ENCODE data around the gene WDR54. TPM values are rescaled to one million over a fixed set of nuclear protein-coding genes. Genes with fewer than 3 reads are reported as not detected.

Gene WDR54
- 16.9 and 34.3 TPM in 2 replicates for total RNA-seq (ENCODE audit: low replicate concordance)

DNA sequence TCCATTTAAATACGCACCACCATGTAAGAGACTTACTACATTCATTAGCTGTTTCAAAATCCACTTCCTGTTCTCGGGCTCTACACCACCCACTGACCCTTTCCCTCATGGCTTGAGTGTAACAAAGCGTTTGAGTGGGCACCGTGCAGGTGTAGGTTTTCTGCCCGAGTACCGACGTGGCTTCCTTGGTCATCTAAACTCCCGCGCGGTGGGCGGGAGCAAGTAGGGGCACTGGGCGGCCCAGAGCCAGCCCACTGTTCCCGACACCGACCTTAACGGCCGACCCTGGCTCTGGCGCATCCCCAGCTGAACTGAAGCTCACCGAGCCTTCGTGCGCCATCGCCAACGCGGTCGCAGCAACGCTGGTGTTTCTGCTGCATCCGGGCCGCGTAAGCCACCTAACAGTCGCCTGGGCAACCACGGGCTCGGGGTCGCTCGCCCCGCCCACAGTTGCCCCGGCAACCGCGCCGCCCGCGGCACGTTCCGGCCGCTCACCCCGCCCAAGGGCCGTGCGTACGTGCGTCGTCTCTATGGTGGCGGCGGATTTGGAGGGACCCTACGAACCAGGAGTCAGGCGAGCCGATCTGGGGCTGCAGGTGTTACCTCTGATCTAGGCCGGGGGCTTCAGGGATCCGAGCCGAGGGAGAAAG, at the start of gene WDR54, which contains the start of gene C2orf81:
TSS of gene WDR54 (plus strand) at position 510 of the 650 bp plus-strand sequence. CDS start 424 bp downstream, outside the sequence.
TSS of gene C2orf81 (minus strand) at position 399 of the 650 bp plus-strand sequence. CDS start at position 340, 59 bp downstream.
- TF ChIP-seq CTCF (IDR thresholded peaks at IDR 0.05; ENCODE audit: insufficient read depth, low read length) = no peak
- peak within 1 kb of the TSS; percentile 89 for H3K4me3 ChIP-seq (ENCODE audit: low read depth, low read length)
- DNase-seq (ENCODE audit: low read depth) = peak; percentile 73

DNA sequence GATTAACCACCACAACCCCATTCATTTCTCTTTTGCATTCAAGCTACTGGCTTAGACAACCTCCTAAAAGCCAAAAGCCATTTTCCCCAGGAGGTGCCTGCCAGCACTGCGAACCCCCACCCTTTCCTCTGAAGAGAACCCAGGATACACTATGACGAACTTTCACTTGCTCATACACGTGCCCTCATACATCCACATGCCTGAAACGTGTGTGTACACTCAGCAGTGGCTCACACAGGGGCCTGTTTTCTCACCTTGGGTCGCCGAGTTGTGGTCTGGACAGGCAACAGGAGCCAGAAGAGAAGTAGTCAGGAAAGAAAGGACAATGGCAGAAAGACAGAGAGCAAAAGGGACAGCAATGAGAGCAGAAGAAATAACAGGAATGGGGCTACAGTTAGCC, 48.9 kb upstream of the WDR54 start:
- DNase-seq (ENCODE audit: low read depth) = peak; percentile 31
- no peak overlapping the region for H3K4me3 ChIP-seq (ENCODE audit: low read depth, low read length)
- TF ChIP-seq CTCF (IDR thresholded peaks at IDR 0.05; ENCODE audit: insufficient read depth, low read length) = no peak

DNA sequence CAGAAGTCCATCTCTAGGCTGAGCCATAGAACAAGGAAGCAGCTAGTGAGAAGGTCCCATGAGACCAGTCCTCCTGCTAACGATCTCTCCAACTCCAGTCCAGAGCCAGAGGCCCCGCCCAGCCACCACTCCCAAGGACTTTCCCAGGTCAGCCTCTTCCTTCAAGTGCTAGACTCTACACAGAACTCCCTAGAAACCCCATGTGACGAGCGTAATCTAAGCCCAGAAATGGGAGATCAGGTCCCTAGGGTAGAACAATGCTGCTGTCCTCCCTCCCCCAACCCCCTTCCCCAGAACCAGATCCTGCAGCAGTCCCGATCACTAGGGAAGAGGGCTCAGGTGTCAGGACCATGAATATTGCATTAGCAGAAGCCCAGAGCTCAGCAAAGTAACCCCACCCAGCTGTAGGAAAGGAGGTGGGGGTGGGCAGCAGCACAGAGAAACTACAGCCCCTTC, 48.3 kb upstream of the WDR54 start:
- peak; percentile 70 for DNase-seq (ENCODE audit: low read depth)
- no peak overlapping the region for H3K4me3 ChIP-seq (ENCODE audit: low read depth, low read length)
- TF ChIP-seq CTCF (IDR thresholded peaks at IDR 0.05; ENCODE audit: insufficient read depth, low read length) = no peak

GRCh38 chr2:74373985-74374384, 47.5 kb upstream of the WDR54 start:
- peak overlapping the region; percentile 64 for H3K4me3 ChIP-seq (ENCODE audit: low read depth, low read length)

GRCh38 chr2:74374509-74375205, 46.9 kb upstream of the WDR54 start:
- peak overlapping the region; percentile 64 for H3K4me3 ChIP-seq (ENCODE audit: low read depth, low read length)
- no peak for TF ChIP-seq CTCF (IDR thresholded peaks at IDR 0.05; ENCODE audit: insufficient read depth, low read length)
- DNase-seq (ENCODE audit: low read depth) = peak; percentile 78

More at GRCh38 chr2:74373985-74374384, 47.5 kb upstream of the WDR54 start:
- TF ChIP-seq CTCF (IDR thresholded peaks at IDR 0.05; ENCODE audit: insufficient read depth, low read length) = no peak
- DNase-seq (ENCODE audit: low read depth) = no peak

DNA sequence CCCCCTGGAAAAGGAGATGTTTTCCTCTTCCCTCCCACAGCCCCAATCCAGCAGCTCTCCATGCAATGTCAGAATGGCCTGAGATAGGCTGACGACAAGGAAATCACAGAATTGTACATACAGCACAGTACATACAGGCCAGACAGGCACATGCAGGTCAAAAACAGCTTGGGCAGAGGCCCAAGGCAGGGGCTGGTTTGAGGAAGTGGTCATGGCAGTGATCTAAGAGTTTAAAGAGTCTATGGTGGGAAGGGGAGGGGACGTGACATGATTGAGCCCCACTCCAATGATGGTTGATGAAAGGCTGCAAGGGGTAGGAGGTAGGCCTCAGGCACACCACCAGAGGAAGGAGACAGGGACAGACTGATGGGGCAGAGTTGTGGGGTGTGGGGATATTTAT, 45.7 kb upstream of the WDR54 start:
- H3K4me3 ChIP-seq (ENCODE audit: low read depth, low read length) = no peak overlapping the region
- no peak for TF ChIP-seq CTCF (IDR thresholded peaks at IDR 0.05; ENCODE audit: insufficient read depth, low read length)
- DNase-seq (ENCODE audit: low read depth) = no peak
